A673 (cell line): ENCODE data around the gene OLAH. TPM values are rescaled to one million over a fixed set of nuclear protein-coding genes. Genes with fewer than 3 reads are reported as not detected.

Experiments used
- BruUV-seq: library from RNA; stranded (reverse); fragments of 400-500 nt; replicated peaks from 2 replicates; lab custom pipeline; 2021; lab: Mats Ljungman, UMichigan
- CTCF ChIA-PET: fragments of 300-600 bp; sonication (Branson Sonifier 250); formaldehyde crosslinking; loops from one replicate; lab custom pipeline; 2022; ENCODE audit warnings: antibody characterized with exemption; lab: Charles Lee
- POLR2A ChIA-PET: fragments of 300-600 bp; sonication (Branson Sonifier 250); formaldehyde crosslinking; loops from one replicate; lab custom pipeline; 2022; ENCODE audit warnings: antibody characterized with exemption; ENCODE audit not compliant: low non-redundant PET; lab: Charles Lee
- DNase-seq: peaks from one replicate; pipeline ENCODE4 v3.0.0-alpha.2; 2015; ENCODE audit warnings: low spot score
- H3K27ac ChIP-seq: fragments of 200-600 bp; sonication (generic); 2 replicates; pipeline ENCODE4 v1.5.1; 2016; ENCODE audit warnings: mixed run types, low read depth, mild to moderate bottlenecking, mixed read lengths, antibody characterized with exemption, low read length; ENCODE audit not compliant: poor library complexity, severe bottlenecking
- H3K27me3 ChIP-seq: fragments of 200-600 bp; sonication (generic); replicated peaks from 2 replicates; pipeline ENCODE4 v1.6.1; 2017; ENCODE audit warnings: mixed run types, low read depth, mild to moderate bottlenecking, mixed read lengths, antibody characterized with exemption, low read length; ENCODE audit not compliant: insufficient read depth, poor library complexity
- H3K36me3 ChIP-seq: fragments of 200-600 bp; sonication (generic); 2 replicates; pipeline ENCODE4 v1.6.1; 2016; ENCODE audit warnings: mixed run types, mild to moderate bottlenecking, mixed read lengths, antibody characterized with exemption, low read length; ENCODE audit not compliant: insufficient read depth, poor library complexity, severe bottlenecking
- H3K4me1 ChIP-seq: fragments of 200-600 bp; sonication (generic); 2 replicates; pipeline ENCODE4 v1.6.1; 2017; ENCODE audit warnings: mixed run types, mild to moderate bottlenecking, mixed read lengths, antibody characterized with exemption, low read length; ENCODE audit not compliant: insufficient read depth, poor library complexity, severe bottlenecking
- H3K4me3 ChIP-seq: fragments of 200-600 bp; sonication (generic); 2 replicates; pipeline ENCODE4 v1.5.1; 2016; ENCODE audit warnings: low read depth, mixed run types, mild to moderate bottlenecking, mixed read lengths, low read length; ENCODE audit not compliant: poor library complexity, severe bottlenecking
- H3K9me3 ChIP-seq: fragments of 200-600 bp; sonication (generic); 2 replicates; pipeline ENCODE4 v1.6.1; 2016; ENCODE audit warnings: mixed run types, low read depth, mild to moderate bottlenecking, mixed read lengths, antibody characterized with exemption, low read length; ENCODE audit not compliant: poor library complexity, severe bottlenecking
- CTCF ChIP-seq: fragments of 300-800, 200-600 bp; sonication (generic); conservative IDR thresholded peaks from 2 replicates; pipeline ENCODE4 v1.5.1; 2017; ENCODE audit warnings: low read depth, mild to moderate bottlenecking, antibody characterized with exemption, low read length, moderate library complexity, mixed read lengths
- EZH2 ChIP-seq: fragments of 200-600 bp; sonication (generic); IDR thresholded peaks from 2 replicates; pipeline ENCODE4 v1.6.1; 2017; ENCODE audit warnings: borderline replicate concordance, low read depth, mild to moderate bottlenecking, mixed read lengths, antibody characterized with exemption, low read length; ENCODE audit not compliant: poor library complexity, severe bottlenecking
- intact Hi-C: fragments of 100-400 bp; cut with micrococcal nuclease; formaldehyde crosslinking; loops from one replicate; pipeline ENCODE4 v1.10.0; 2022; ENCODE audit not compliant: unreplicated experiment
- total RNA-seq: library from RNA; stranded (reverse); gene quantifications from 2 replicates; pipeline ENCODE4 v1.2.3, GENCODE V29; 2021

The OLAH gene
- total RNA-seq, 1 experiment from 2014 or later, result 1.6 TPM

GRCh38 chr10:15120523-15120922 lies 76.8 kb downstream of the OLAH start:
- CTCF ChIA-PET, result no interaction called here
- no peaks in the 10 kb centered on the region for H3K9me3 ChIP-seq
- no peak for TF ChIP-seq EZH2
- no peak for TF ChIP-seq CTCF
- BruUV-seq, result no TSS peak
- DNase-seq, result no peak
- POLR2A ChIA-PET, result no interaction called here
- no peaks in the 10 kb centered on the region for H3K4me1 ChIP-seq
- no peak overlapping the region for H3K27ac ChIP-seq
- no peak overlapping the region for H3K4me3 ChIP-seq
- H3K27me3 ChIP-seq, result no peaks in the 10 kb centered on the region
- intact Hi-C loops, result no loop called here
- no peaks in the 10 kb centered on the region for H3K36me3 ChIP-seq

- Histone ChIP-seq H3K27me3 (no peaks in the 10 kb centered on the region), H3K4me1 (no peaks in the 10 kb centered on the region), H3K9me3 (no peaks in the 10 kb centered on the region), H3K36me3 (no peaks in the 10 kb centered on the region), H3K4me3 (no peak overlapping the region), H3K27ac (no peak overlapping the region)
- no peak for DNase-seq
- no TSS peak for BruUV-seq
- intact Hi-C loops, result no loop called here
- TF ChIP-seq EZH2 (no peak), CTCF (no peak)
- CTCF ChIA-PET, result no interaction called here
- POLR2A ChIA-PET, result no interaction called here
These were observed 78.0 kb downstream of the OLAH start for GRCh38 chr10:15121707-15122106.

GRCh38 chr10:15122477-15123030 lies 78.8 kb downstream of the OLAH start:
- intact Hi-C loops, result no loop called here
- BruUV-seq, result no TSS peak
- no peak for DNase-seq

More at GRCh38 chr10:15122477-15123030, 78.8 kb downstream of the OLAH start:
- Histone ChIP-seq H3K9me3 (no peaks in the 10 kb centered on the region), H3K4me1 (no peaks in the 10 kb centered on the region), H3K4me3 (no peak overlapping the region), H3K27ac (no peak overlapping the region), H3K36me3 (no peaks in the 10 kb centered on the region), H3K27me3 (no peaks in the 10 kb centered on the region)
- ChIA-PET POLR2A (no interaction called here), CTCF (no interaction called here)
- no peak for TF ChIP-seq EZH2
- TF ChIP-seq CTCF, result no peak

Other genes starting within 250 kb of the OLAH start
- gene CDNF, start 205.9 kb upstream of the OLAH start, total RNA-seq, result 0.34 and 0.83 TPM in 2 replicates
- 42.2 and 46.9 TPM in 2 replicates for gene HSPA14, start 205.6 kb upstream of the OLAH start, total RNA-seq
- 19.1 and 20.3 TPM in 2 replicates for gene MSANTD7, start 205.6 kb upstream of the OLAH start, total RNA-seq
- gene SUV39H2, start 165.1 kb upstream of the OLAH start, total RNA-seq, result 78.8 and 83.2 TPM in 2 replicates
- gene DCLRE1C, start 89.8 kb upstream of the OLAH start, total RNA-seq, result 13.1 and 14.6 TPM in 2 replicates
- gene MEIG1, start 84.6 kb upstream of the OLAH start, total RNA-seq, result 1.4 TPM in 1 of 2 replicates, not detected in the other
- 2.0 and 2.6 TPM in 2 replicates for gene ACBD7, start 44.8 kb downstream of the OLAH start, total RNA-seq
- gene RPP38, start 53.4 kb downstream of the OLAH start, total RNA-seq, result 20.9 and 23.8 TPM in 2 replicates
- 15.7 and 16.3 TPM in 2 replicates for gene NMT2, start 124.8 kb downstream of the OLAH start, total RNA-seq